ENCODE results near the gene ELL3.

GRCh38 chr15:43762824-43763223 lies 13.9 kb downstream of the ELL3 start:
- TF ChIP-seq CTCF (IDR thresholded peaks at IDR 0.05): no peak
- no peak for TF ChIP-seq EP300 (IDR thresholded peaks at IDR 0.05)
- no peak for TF ChIP-seq POLR2A (IDR thresholded peaks at IDR 0.05)

All from tibial nerve (tissue), 4 donors.